GM23338 (cell line): ENCODE data around the gene PDSS2. TPM values are rescaled to one million over a fixed set of nuclear protein-coding genes. Genes with fewer than 3 reads are reported as not detected.

Experiments used
- ATAC-seq: fragments of 200-7000 bp; cut with Tn5 transposase; 3 replicates; pipeline ENCODE4 v1.9.1; 2020
- DNase-seq: peaks from one replicate; pipeline ENCODE4 v3.0.0-alpha.2; 2015; ENCODE audit warnings: low spot score
- H2AFZ ChIP-seq: fragments of 200-600 bp; sonication (generic); 2 replicates; pipeline ENCODE4 v1.8.0; 2016; ENCODE audit warnings: antibody characterized with exemption, mild to moderate bottlenecking, moderate library complexity
- H3F3A ChIP-seq: fragments of 200-600 bp; sonication (generic); replicated peaks from 2 replicates; pipeline ENCODE4 v1.8.0; 2017; ENCODE audit warnings: antibody characterized with exemption, mixed run types, low read depth
- H3K27ac ChIP-seq: fragments of 200-600 bp; sonication (generic); 2 replicates; pipeline ENCODE4 v1.6.1; 2016; ENCODE audit warnings: low read depth
- H3K27me3 ChIP-seq: fragments of 200-600 bp; sonication (generic); 2 replicates; pipeline ENCODE4 v1.8.0; 2016; ENCODE audit warnings: mild to moderate bottlenecking, mixed run types, moderate library complexity; ENCODE audit not compliant: insufficient read depth
- H3K36me3 ChIP-seq: fragments of 200-600 bp; sonication (generic); 2 replicates; pipeline ENCODE4 v1.8.0; 2016; ENCODE audit warnings: mild to moderate bottlenecking; ENCODE audit not compliant: insufficient read depth
- H3K4me1 ChIP-seq: fragments of 200-600 bp; sonication (generic); 2 replicates; pipeline ENCODE4 v1.8.0; 2016; ENCODE audit warnings: mild to moderate bottlenecking, moderate library complexity; ENCODE audit not compliant: insufficient read depth
- H3K4me2 ChIP-seq: fragments of 200-600 bp; sonication (generic); 2 replicates; pipeline ENCODE4 v1.7.1; 2017; ENCODE audit warnings: mixed run types
- H3K4me3 ChIP-seq: fragments of 200-600 bp; sonication (generic); 2 replicates; pipeline ENCODE4 v1.6.1; 2016; ENCODE audit warnings: mixed run types
- H3K79me2 ChIP-seq: fragments of 200-600 bp; sonication (generic); replicated peaks from 2 replicates; pipeline ENCODE4 v1.8.0; 2017; ENCODE audit warnings: mild to moderate bottlenecking; ENCODE audit not compliant: insufficient read depth
- H3K9me2 ChIP-seq: fragments of 200-600 bp; sonication (generic); 2 replicates; pipeline ENCODE4 v1.8.0; 2017; ENCODE audit not compliant: insufficient read depth
- H4K20me1 ChIP-seq: fragments of 200-600 bp; sonication (generic); replicated peaks from 2 replicates; pipeline ENCODE4 v1.8.0; 2017; ENCODE audit warnings: mild to moderate bottlenecking; ENCODE audit not compliant: insufficient read depth
- H3K27ac Mint-ChIP-seq: 2 replicates; pipeline ENCODE4 v1.8.0; 2020; ENCODE audit warnings: inconsistent platforms, mild to moderate bottlenecking, moderate library complexity, mixed read lengths
- H3K27me3 Mint-ChIP-seq: 3 replicates; pipeline ENCODE4 v1.8.0; 2022; ENCODE audit warnings: low read depth, mild to moderate bottlenecking, moderate library complexity, mixed read lengths, inconsistent platforms; ENCODE audit not compliant: insufficient read depth, poor library complexity
- H3K36me3 Mint-ChIP-seq: 3 replicates; pipeline ENCODE4 v1.8.0; 2021; ENCODE audit warnings: low read depth, mild to moderate bottlenecking, inconsistent platforms, moderate library complexity, mixed read lengths
- H3K4me1 Mint-ChIP-seq: 3 replicates; pipeline ENCODE4 v1.8.0; 2020; ENCODE audit warnings: mild to moderate bottlenecking, inconsistent platforms, mixed read lengths
- H3K4me3 Mint-ChIP-seq: 3 replicates; pipeline ENCODE4 v1.8.0; 2021; ENCODE audit warnings: moderate library complexity, mild to moderate bottlenecking, inconsistent platforms, mixed read lengths
- H3K9me3 Mint-ChIP-seq: 3 replicates; pipeline ENCODE4 v1.8.0; 2020; ENCODE audit warnings: moderate library complexity, mild to moderate bottlenecking, inconsistent platforms, mixed read lengths
- CREB1 ChIP-seq: fragments of 250-450 bp; sonication (Bioruptor Pico); IDR thresholded peaks from 2 replicates; pipeline ENCODE4 v1.5.0; 2020; ENCODE audit warnings: low read depth, mild to moderate bottlenecking, moderate library complexity
- JUNB ChIP-seq: IDR thresholded peaks from one replicate; pipeline ENCODE4 v1.6.1; 2016; ENCODE audit warnings: antibody characterized with exemption; ENCODE audit not compliant: unreplicated experiment
- NANOG ChIP-seq: IDR thresholded peaks from 2 replicates; pipeline ENCODE4 v1.6.1; 2016; ENCODE audit warnings: antibody characterized with exemption, borderline replicate concordance
- POLR2AphosphoS5 ChIP-seq: IDR thresholded peaks from 2 replicates; pipeline ENCODE4 v1.6.1; 2016; ENCODE audit warnings: antibody characterized with exemption, low read depth
- ZNF114 ChIP-seq: fragments of 250-450 bp; sonication (Bioruptor Pico); IDR thresholded peaks from 2 replicates; pipeline ENCODE4 v1.5.0; 2020; ENCODE audit warnings: mild to moderate bottlenecking, moderate library complexity
- ZNF331 ChIP-seq: fragments of 250-450 bp; sonication (Bioruptor Pico); IDR thresholded peaks from 2 replicates; pipeline ENCODE4 v1.5.0; 2020; ENCODE audit warnings: low read depth, mild to moderate bottlenecking, moderate library complexity
- polyA plus RNA-seq: library from polyadenylated mRNA; unstranded; fragments of >200 nt; fragmentation: Nextera tagmentation; extraction: Ambion mirVana; gene quantifications from 2 replicates; pipeline ENCODE4 v1.2.1, GENCODE V29; 2016
- total RNA-seq: library from RNA; depleted of rRNA; stranded (reverse); fragments of >200 nt; shearing (Covaris generic); gene quantifications from 2 replicates; pipeline ENCODE4 v1.2.3, GENCODE V29; 2014
- TF ChIP-seq, protein P1 (sequence below): IDR thresholded peaks from 2 replicates; pipeline ENCODE4 v1.6.1; 2016; ENCODE audit warnings: antibody characterized with exemption
- TF ChIP-seq, protein P2 (sequence below), 2 experiments: fragments of 200-600 bp in 1 of 2; sonication (generic) in 1 of 2; conservative IDR thresholded peaks; 2 replicates each; pipeline versions ENCODE4 v1.5.1 to v1.6.1; 2016 to 2017; ENCODE audit warnings: antibody characterized with exemption in 2 of 2, low read depth in 2 of 2, mild to moderate bottlenecking in 2 of 2, moderate library complexity in 1 of 2
- TF ChIP-seq, protein P3 (sequence below): IDR thresholded peaks from one replicate; pipeline ENCODE4 v1.6.1; 2018; ENCODE audit warnings: antibody characterized with exemption; ENCODE audit not compliant: unreplicated experiment

PDSS2 gene
- total and polyA plus RNA-seq, 2 experiments from 2014 or later, result 7.3 to 16.7 TPM

DNA sequence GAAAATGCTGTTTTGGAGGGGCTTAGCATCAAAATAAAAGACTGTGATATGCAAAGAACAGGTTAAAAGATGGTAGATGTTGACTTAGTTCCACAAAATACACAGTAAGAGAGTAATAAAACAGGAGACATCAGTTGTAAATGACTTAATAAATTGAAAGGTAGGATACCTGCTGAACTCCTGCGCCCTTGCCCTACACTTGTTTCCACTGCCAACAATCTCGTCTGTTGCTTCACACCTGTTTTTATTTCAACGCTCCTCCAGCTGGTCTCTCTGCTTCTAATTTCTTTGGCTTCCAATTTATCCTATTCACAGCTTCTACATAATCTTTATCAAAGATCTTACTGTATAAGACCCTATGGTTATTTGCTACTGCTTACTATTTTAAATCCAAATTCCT is 228.1 kb downstream of the PDSS2 start:
- Mint-ChIP-seq H3K36me3 (peaks cover 6% of the 10 kb centered on the region; the same call in 2 of the 3 replicates), H3K4me3 (no peak overlapping the region), H3K9me3 (peaks cover 7% of the 10 kb centered on the region; the same call in 1 of the 3 replicates), H3K27ac (no peak overlapping the region), H3K4me1 (peaks cover 8% of the 10 kb centered on the region), H3K27me3 (no peaks in the 10 kb centered on the region)
- no peak for ATAC-seq
- Histone ChIP-seq H2AFZ (no peak overlapping the region), H3K27ac (no peak overlapping the region), H3K4me3 (no peak overlapping the region), H3K79me2 (no peaks in the 10 kb centered on the region), H3K4me1 (peaks cover 6% of the 10 kb centered on the region; the same call in 1 of the 2 replicates), H3K9me2 (no peaks in the 10 kb centered on the region), H3K4me2 (no peak overlapping the region), H3K36me3 (no peaks in the 10 kb centered on the region), H4K20me1 (no peaks in the 10 kb centered on the region), H3K27me3 (no peaks in the 10 kb centered on the region), H3F3A (no peaks in the 10 kb centered on the region)
- no peak for DNase-seq
- TF ChIP-seq ZNF114 (no peak), ZNF331 (CRISPR knock-in tag) (no peak), NANOG (no peak), JUNB (no peak), POLR2AphosphoS5 (no peak)
- TF ChIP-seq, protein P1, sequence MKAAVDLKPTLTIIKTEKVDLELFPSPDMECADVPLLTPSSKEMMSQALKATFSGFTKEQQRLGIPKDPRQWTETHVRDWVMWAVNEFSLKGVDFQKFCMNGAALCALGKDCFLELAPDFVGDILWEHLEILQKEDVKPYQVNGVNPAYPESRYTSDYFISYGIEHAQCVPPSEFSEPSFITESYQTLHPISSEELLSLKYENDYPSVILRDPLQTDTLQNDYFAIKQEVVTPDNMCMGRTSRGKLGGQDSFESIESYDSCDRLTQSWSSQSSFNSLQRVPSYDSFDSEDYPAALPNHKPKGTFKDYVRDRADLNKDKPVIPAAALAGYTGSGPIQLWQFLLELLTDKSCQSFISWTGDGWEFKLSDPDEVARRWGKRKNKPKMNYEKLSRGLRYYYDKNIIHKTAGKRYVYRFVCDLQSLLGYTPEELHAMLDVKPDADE, result no peak
- TF ChIP-seq, protein P2, sequence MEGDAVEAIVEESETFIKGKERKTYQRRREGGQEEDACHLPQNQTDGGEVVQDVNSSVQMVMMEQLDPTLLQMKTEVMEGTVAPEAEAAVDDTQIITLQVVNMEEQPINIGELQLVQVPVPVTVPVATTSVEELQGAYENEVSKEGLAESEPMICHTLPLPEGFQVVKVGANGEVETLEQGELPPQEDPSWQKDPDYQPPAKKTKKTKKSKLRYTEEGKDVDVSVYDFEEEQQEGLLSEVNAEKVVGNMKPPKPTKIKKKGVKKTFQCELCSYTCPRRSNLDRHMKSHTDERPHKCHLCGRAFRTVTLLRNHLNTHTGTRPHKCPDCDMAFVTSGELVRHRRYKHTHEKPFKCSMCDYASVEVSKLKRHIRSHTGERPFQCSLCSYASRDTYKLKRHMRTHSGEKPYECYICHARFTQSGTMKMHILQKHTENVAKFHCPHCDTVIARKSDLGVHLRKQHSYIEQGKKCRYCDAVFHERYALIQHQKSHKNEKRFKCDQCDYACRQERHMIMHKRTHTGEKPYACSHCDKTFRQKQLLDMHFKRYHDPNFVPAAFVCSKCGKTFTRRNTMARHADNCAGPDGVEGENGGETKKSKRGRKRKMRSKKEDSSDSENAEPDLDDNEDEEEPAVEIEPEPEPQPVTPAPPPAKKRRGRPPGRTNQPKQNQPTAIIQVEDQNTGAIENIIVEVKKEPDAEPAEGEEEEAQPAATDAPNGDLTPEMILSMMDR (conservative IDR thresholded peaks at IDR 0.05; ENCODE audit: low read depth in 2 of 2), result no peak

DNA sequence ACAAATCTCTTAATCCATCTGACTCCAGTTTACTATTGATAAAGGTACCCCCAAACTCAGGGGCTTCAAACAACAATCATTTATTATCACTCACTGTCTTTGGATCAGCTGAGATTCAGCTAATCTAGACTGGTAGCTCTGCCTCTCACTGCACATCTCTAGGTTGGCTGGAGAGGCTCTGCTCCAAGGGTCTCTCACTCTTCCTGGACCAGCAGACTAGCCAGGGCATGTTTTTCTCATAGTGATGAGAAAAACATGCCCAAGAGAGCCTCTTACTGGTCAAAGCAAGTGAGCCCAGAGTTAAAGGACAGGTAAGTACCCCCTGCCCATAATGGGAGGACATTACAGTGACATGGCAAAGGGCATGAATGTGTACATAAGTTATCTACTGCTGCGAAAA is 228.9 kb downstream of the PDSS2 start:
- Mint-ChIP-seq H3K4me3 (no peak overlapping the region), H3K27me3 (no peaks in the 10 kb centered on the region), H3K36me3 (peaks cover under 1% of the 10 kb centered on the region; the same call in 2 of the 3 replicates), H3K9me3 (peaks cover 1% of the 10 kb centered on the region; the same call in 1 of the 3 replicates), H3K27ac (peak overlapping the region; percentile 16; the same call in 1 of the 2 replicates), H3K4me1 (peaks cover 8% of the 10 kb centered on the region)
- no peak overlapping the region for H3K4me3 ChIP-seq
- H3K36me3 ChIP-seq, result no peaks in the 10 kb centered on the region
- no peaks in the 10 kb centered on the region for H4K20me1 ChIP-seq
- ATAC-seq (no peak), DNase-seq (no peak)
- H3K4me2 ChIP-seq, result no peak overlapping the region
- H3K79me2 ChIP-seq, result no peaks in the 10 kb centered on the region
- H3K27me3 ChIP-seq, result no peaks in the 10 kb centered on the region
- H3F3A ChIP-seq, result no peaks in the 10 kb centered on the region
- H2AFZ ChIP-seq, result no peak overlapping the region
- H3K9me2 ChIP-seq, result no peaks in the 10 kb centered on the region
- peak overlapping the region; percentile 26; the same call in 1 of the 2 replicates for H3K27ac ChIP-seq
- H3K4me1 ChIP-seq, result peaks cover 6% of the 10 kb centered on the region; the same call in 1 of the 2 replicates
- TF ChIP-seq, protein P2 (conservative IDR thresholded peaks at IDR 0.05; ENCODE audit: low read depth in 2 of 2), result no peak
- TF ChIP-seq, protein P3, sequence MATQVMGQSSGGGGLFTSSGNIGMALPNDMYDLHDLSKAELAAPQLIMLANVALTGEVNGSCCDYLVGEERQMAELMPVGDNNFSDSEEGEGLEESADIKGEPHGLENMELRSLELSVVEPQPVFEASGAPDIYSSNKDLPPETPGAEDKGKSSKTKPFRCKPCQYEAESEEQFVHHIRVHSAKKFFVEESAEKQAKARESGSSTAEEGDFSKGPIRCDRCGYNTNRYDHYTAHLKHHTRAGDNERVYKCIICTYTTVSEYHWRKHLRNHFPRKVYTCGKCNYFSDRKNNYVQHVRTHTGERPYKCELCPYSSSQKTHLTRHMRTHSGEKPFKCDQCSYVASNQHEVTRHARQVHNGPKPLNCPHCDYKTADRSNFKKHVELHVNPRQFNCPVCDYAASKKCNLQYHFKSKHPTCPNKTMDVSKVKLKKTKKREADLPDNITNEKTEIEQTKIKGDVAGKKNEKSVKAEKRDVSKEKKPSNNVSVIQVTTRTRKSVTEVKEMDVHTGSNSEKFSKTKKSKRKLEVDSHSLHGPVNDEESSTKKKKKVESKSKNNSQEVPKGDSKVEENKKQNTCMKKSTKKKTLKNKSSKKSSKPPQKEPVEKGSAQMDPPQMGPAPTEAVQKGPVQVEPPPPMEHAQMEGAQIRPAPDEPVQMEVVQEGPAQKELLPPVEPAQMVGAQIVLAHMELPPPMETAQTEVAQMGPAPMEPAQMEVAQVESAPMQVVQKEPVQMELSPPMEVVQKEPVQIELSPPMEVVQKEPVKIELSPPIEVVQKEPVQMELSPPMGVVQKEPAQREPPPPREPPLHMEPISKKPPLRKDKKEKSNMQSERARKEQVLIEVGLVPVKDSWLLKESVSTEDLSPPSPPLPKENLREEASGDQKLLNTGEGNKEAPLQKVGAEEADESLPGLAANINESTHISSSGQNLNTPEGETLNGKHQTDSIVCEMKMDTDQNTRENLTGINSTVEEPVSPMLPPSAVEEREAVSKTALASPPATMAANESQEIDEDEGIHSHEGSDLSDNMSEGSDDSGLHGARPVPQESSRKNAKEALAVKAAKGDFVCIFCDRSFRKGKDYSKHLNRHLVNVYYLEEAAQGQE, result no peak
- no peak for TF ChIP-seq CREB1 (CRISPR knock-in tag)
